ENCODE data around the gene RGS7. TPM values are rescaled to one million over a fixed set of nuclear protein-coding genes. Genes with fewer than 3 reads are reported as not detected.

The RGS7 gene
- total RNA-seq, 1 experiment from 2014 or later = 1.5 TPM

DNA sequence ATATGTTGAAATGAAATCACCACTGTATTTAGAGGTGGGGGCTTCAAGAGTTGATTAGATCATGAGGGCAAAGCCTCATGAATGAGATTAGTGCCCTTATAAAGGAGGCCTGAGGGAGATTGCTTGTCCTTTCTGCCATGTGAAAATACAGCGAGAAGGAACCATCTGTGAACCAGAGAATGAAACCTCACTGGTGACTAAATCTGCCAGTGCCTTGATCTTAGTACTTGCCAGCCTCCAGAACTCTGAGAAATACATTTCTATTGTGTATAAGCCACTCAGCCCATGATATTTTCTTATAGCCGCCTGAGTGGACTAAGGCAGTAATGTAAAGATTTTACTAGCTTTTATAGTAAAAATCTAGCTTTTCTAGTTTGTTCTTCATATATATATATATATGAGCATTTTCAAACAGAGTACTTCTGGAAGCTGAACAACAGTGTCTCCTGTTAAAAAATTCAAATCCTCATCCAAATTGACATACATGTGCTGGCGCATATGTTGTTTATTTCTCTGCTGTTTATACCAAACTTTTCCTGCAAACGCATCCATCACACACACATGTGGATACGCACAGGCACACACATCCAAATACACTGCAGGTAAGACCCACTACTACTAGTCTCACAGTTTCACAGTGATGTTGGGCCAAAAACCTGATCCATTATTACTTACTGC lies 213.1 kb downstream of the RGS7 start:
- H3K9me3 Mint-ChIP-seq = peaks cover 29 to 32% of the 10 kb centered on the region in 2 experiments
- H3K27ac ChIP-seq (ENCODE audit: insufficient read length, low read depth, low read length) = peak overlapping the region; percentile 40
- H3K4me1 ChIP-seq (ENCODE audit: insufficient read depth, low read length) = no peaks in the 10 kb centered on the region
- TF ChIP-seq, protein P1, sequence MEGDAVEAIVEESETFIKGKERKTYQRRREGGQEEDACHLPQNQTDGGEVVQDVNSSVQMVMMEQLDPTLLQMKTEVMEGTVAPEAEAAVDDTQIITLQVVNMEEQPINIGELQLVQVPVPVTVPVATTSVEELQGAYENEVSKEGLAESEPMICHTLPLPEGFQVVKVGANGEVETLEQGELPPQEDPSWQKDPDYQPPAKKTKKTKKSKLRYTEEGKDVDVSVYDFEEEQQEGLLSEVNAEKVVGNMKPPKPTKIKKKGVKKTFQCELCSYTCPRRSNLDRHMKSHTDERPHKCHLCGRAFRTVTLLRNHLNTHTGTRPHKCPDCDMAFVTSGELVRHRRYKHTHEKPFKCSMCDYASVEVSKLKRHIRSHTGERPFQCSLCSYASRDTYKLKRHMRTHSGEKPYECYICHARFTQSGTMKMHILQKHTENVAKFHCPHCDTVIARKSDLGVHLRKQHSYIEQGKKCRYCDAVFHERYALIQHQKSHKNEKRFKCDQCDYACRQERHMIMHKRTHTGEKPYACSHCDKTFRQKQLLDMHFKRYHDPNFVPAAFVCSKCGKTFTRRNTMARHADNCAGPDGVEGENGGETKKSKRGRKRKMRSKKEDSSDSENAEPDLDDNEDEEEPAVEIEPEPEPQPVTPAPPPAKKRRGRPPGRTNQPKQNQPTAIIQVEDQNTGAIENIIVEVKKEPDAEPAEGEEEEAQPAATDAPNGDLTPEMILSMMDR (conservative IDR thresholded peaks at IDR 0.05) = no peak
- no peaks in the 10 kb centered on the region for H3K23me2 ChIP-seq (ENCODE audit: insufficient read length, low read depth, low read length, poor library complexity, severe bottlenecking)
- no peak overlapping the region for H2AFZ ChIP-seq (ENCODE audit: low read length)
- peak overlapping the region; percentile 89 for H2AK5ac ChIP-seq (ENCODE audit: insufficient read length, low read length)
- peaks cover 6 to 7% of the 10 kb centered on the region in 2 experiments for H3K4me1 Mint-ChIP-seq
- H2BK15ac ChIP-seq (ENCODE audit: low read depth, low read length) = no peak overlapping the region
- H4K91ac ChIP-seq (ENCODE audit: insufficient read length, low read depth, low read length) = no peak overlapping the region
- H2BK20ac ChIP-seq (ENCODE audit: low read depth, low read length, poor library complexity, severe bottlenecking) = no peak overlapping the region
- H4K8ac ChIP-seq (replicated peaks; ENCODE audit: insufficient read length, low read depth, low read length) = no peak overlapping the region
- no peak overlapping the region for H3K14ac ChIP-seq (ENCODE audit: insufficient read depth, low read length)
- no peaks in the 10 kb centered on the region for H3K9me3 ChIP-seq (ENCODE audit: control insufficient read depth, low read depth, low read length)
- H3K56ac ChIP-seq (ENCODE audit: insufficient read length, low read depth, low read length) = no peak overlapping the region
- H3K23ac ChIP-seq (ENCODE audit: insufficient read length, low read depth, low read length) = no peak overlapping the region
- no peak for DNase-seq
- H3K9ac ChIP-seq (ENCODE audit: extremely low read depth, insufficient read length, low read length) = no peak overlapping the region
- H3K79me2 ChIP-seq (ENCODE audit: insufficient read depth, low read length) = no peaks in the 10 kb centered on the region
- no peak overlapping the region for H2BK120ac ChIP-seq (ENCODE audit: low read depth, low read length, poor library complexity, severe bottlenecking)
- H3K27me3 Mint-ChIP-seq (ENCODE audit: low read depth) = no peaks in the 10 kb centered on the region
- no peak overlapping the region for H2BK5ac ChIP-seq (ENCODE audit: insufficient read length, low read length)
- H3T11ph ChIP-seq (ENCODE audit: low read length) = no peak overlapping the region
- H2BK12ac ChIP-seq (ENCODE audit: insufficient read length, low read depth, low read length) = no peak overlapping the region
- no peaks in the 10 kb centered on the region for H3K79me1 ChIP-seq (ENCODE audit: insufficient read depth, low read depth, low read length, poor library complexity, severe bottlenecking)
- no peaks in the 10 kb centered on the region for H3K27me3 ChIP-seq (ENCODE audit: insufficient read depth, low read length)
- no CpG with 5 or more reads among the region's 5 CpGs for WGBS (ENCODE audit: extremely low coverage, insufficient read length, low lambda C conversion rate)
- no peak overlapping the region for H3K4me2 ChIP-seq (ENCODE audit: insufficient read depth, insufficient read length, low read length)
- H4K5ac ChIP-seq (ENCODE audit: insufficient read length, low read depth, low read length) = no peak overlapping the region
- H3K27ac Mint-ChIP-seq = no peak overlapping the region; a peak in 2 of 7 replicates
- no peak overlapping the region for H3K4ac ChIP-seq (ENCODE audit: low read depth, low read length)
- no peaks in the 10 kb centered on the region for H4K20me1 ChIP-seq (ENCODE audit: control insufficient read depth, insufficient read depth, insufficient read length)
- no peak overlapping the region for H3K4me3 Mint-ChIP-seq
- H3K18ac ChIP-seq (ENCODE audit: insufficient read length, low read depth, low read length) = no peak overlapping the region
- peaks cover 24 to 30% (median 25%) of the 10 kb centered on the region in 3 experiments for H3K36me3 Mint-ChIP-seq (ENCODE audit: insufficient read depth in 1 of 3, low read depth in 3 of 3)
